Aorta (tissue), 5 donors: ENCODE measurements around the gene TMEM245. TPM values are rescaled to one million over a fixed set of nuclear protein-coding genes. Genes with fewer than 3 reads are reported as not detected.
A peak's percentile ranks its signal among the peaks of the same experiment; 100 is the strongest.

Experiments used
- ATAC-seq: fragments of 200-7000 bp; cut with Tn5 transposase; one replicate; pipeline ENCODE4 v1.9.1; 2022; ENCODE audit warnings: moderate library complexity; ENCODE audit not compliant: low FRiP score
- DNase-seq, 2 donors: peaks; one replicate each; pipeline ENCODE4 v3.0.0-alpha.2; 2020
- H3K27ac ChIP-seq, 2 donors: one replicate each; pipeline ENCODE4 v1.5.1; 2013; ENCODE audit warnings: low read length in 2 of 2, mild to moderate bottlenecking in 2 of 2, moderate library complexity in 2 of 2, control low read depth in 1 of 2, inconsistent platforms in 1 of 2, low read depth in 1 of 2
- H3K27me3 ChIP-seq, 2 donors: one replicate each; pipeline ENCODE4 v1.6.1; 2013; ENCODE audit warnings: control low read depth in 1 of 2, low read length in 1 of 2, mild to moderate bottlenecking in 1 of 2, moderate library complexity in 1 of 2; ENCODE audit not compliant: insufficient read depth in 2 of 2, control insufficient read depth in 1 of 2
- H3K36me3 ChIP-seq, 2 donors: one replicate each; pipeline ENCODE4 v1.6.1; 2013; ENCODE audit warnings: control low read depth in 1 of 2, low read length in 1 of 2, mild to moderate bottlenecking in 1 of 2; ENCODE audit not compliant: insufficient read depth in 2 of 2, control insufficient read depth in 1 of 2
- H3K4me1 ChIP-seq, 2 donors: one replicate each; pipeline ENCODE4 v1.6.1; 2013; ENCODE audit warnings: low read length in 2 of 2, control low read depth in 1 of 2, mild to moderate bottlenecking in 1 of 2, moderate library complexity in 1 of 2; ENCODE audit not compliant: insufficient read depth in 2 of 2, control insufficient read depth in 1 of 2
- H3K4me3 ChIP-seq, 2 donors: one replicate each; pipeline ENCODE4 v1.5.1; 2013; ENCODE audit warnings: low read length in 2 of 2, control low read depth in 1 of 2, mild to moderate bottlenecking in 1 of 2
- H3K9me3 ChIP-seq: one replicate; pipeline ENCODE4 v1.6.1; 2013; ENCODE audit warnings: mild to moderate bottlenecking, low read length; ENCODE audit not compliant: control insufficient read depth
- WGBS, 2 donors: extraction: QIAGEN DNeasy Blood & Tissue Kit; methylation state at CpG; one replicate each; pipeline ENCODE4 v1.1.7; 2013; 5-methylcytosine and 5-hydroxymethylcytosine counted together
- intact Hi-C, 2 donors: fragments of 100-400 bp; cut with DNase I; formaldehyde crosslinking; loops; one replicate each; pipeline versions ENCODE4 v1.14.2 to v1.15.0; 2022
- polyA plus RNA-seq, 2 donors: library from polyadenylated mRNA; stranded (reverse); fragments of 200-250 nt; gene quantifications; one replicate each; pipeline ENCODE4 v1.2.3, GENCODE V29; 2013
- total RNA-seq, 2 donors: library from RNA; stranded (reverse); fragmentation: NEBNext Ultra II Directional; extraction: Animal tissue kit (Norgen Biotek cat#: 25700); gene quantifications; one replicate each; pipeline ENCODE4 v1.2.1, GENCODE V29; 2021
- donor health status: healthy with polysubstance abuse.
- donor health status: Bipolar disorder and iron deficiency.
- donor health status: DM: no; HTN: no; CAD: no.
- donor health status: DM: no; HTN: no; CAD: no.
- donor health status: DM: yes; HTN: yes; CAD: no.

TMEM245 gene
- total and polyA plus RNA-seq, 4 donors, result 10.1 to 60.1 (median 36.4) TPM

DNA sequence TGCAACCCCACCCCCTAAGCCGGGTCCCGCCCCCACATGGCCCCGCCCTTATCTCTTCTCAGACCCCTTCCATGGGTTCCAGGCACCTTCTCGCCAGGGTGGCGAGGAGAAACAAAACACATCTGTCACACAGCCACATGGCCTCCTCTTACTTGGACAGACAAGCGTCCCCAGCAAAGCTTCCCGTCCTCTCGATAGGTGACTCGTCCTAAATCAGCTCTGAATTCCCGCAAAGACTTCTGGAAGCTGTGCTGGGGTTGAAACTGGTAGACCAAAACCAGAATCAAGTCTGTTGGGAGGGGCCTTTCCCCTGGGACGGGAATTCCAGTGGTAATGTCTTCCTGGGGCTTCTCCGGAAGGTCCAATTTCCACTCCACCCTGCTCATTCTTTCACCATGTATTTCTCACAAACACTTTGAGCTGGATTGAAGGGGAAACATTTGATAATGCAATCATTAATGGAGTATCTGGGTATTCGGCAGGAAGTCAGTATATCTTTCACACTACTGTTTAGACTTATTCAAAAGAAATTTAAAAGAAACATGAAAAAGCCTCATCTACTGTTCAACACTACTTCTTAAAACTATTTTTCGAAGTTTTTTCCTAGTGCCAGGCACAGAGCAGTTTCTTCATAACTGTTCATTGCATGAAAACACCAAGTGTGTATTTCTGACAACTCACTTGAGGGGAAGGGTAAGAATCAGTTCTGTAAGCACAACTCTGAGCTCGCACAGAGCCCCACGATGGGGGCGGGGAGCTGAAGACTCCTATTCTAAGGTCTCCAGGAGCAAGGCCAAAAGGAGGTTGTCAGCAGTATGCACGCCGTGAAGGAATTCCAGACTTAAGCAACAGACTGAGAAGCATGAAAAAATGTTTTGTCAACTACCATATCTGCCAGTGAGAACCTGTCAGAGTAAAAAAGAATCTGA is 105.8 kb downstream of the TMEM245 start:
- intact Hi-C loops, result loop anchor here in 1 of 2 donors (5.0 kb wide), 2 partner anchors 33 to 103 kb away; partner anchors contain the start of gene TMEM245
- peaks cover 2 to 6% of the 10 kb centered on the region in 2 donors for H3K4me1 ChIP-seq

DNA sequence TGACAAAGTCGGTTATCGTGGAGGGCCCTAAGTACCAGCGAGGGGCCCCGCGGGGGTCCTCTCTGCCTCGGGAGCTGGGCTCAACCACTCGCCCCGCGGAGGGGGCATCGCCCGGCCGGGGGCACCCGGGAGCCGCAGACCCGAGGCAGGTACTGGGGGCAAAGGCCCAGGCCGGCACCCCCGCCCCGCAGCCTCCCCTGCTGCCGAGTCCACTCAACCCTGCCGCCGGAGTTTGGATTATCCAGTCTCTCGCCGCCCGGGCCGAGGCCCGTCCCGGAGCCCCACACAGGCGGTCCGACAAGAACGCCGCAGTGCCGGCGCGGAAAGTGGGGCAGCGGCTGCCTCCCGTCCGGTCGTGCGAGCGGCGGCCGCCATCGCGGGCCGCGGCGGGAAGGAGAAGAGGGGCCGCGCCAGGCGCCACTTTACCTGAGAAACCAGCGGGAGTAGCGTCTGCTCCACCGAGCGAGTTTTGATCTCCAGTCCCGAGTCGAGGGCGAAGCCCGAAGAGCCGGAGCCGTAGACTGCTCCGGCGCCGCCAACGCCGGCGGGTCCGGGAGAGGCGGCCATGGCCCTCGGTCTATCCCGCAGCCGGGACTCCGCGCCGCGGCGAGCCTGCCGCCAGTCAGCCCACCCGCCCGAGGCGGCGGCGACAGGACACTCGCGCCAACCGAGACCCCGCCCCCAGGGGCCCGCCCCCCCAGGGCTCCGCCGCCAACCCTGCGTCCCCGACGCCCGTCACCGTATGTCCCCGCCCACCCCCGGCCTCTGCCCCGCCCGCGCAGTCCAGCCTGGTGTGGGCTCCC is 106.7 kb downstream of the TMEM245 start, which contains the start of gene CTNNAL1:
Gene CTNNAL1, minus strand, starts transcription at position 624 of the 803 bp plus-strand sequence. Its CDS starts 57 bp downstream, at position 567.
- Histone ChIP-seq H3K36me3 (no peaks in the 10 kb centered on the region), H3K4me1 (peaks cover 2 to 6% of the 10 kb centered on the region in 2 donors), H3K9me3 (no peaks in the 10 kb centered on the region), H3K4me3 (peak within 1 kb of the TSS; percentile 98 to 100), H3K27me3 (no peaks in the 10 kb centered on the region), H3K27ac (peak within 1 kb of the TSS; percentile 98)
- 0% methylated on average over 52 to 99 of the region's 99 CpGs for WGBS, 2 donors
- ATAC-seq, result peak; percentile 97
- DNase-seq, result peak; percentile 95 to 99
- intact Hi-C loops, result loop anchor here in 1 of 2 donors (5.0 kb wide), 2 partner anchors 34 to 104 kb away; partner anchors contain the start of gene TMEM245

More for the DNA sequence above, 105.8 kb downstream of the TMEM245 start:
- peak overlapping the region; percentile 61 to 98 for H3K4me3 ChIP-seq
- ATAC-seq, result peak; percentile 37
- H3K36me3 ChIP-seq, result no peaks in the 10 kb centered on the region
- DNase-seq, result peak in 1 of 2 donors; percentile 69
- no peaks in the 10 kb centered on the region for H3K9me3 ChIP-seq
- no peaks in the 10 kb centered on the region for H3K27me3 ChIP-seq
- H3K27ac ChIP-seq, result peak overlapping the region; percentile 85 to 98
- WGBS, 2 donors, result 2 to 3% methylated on average over 19 of the region's 19 CpGs

DNA sequence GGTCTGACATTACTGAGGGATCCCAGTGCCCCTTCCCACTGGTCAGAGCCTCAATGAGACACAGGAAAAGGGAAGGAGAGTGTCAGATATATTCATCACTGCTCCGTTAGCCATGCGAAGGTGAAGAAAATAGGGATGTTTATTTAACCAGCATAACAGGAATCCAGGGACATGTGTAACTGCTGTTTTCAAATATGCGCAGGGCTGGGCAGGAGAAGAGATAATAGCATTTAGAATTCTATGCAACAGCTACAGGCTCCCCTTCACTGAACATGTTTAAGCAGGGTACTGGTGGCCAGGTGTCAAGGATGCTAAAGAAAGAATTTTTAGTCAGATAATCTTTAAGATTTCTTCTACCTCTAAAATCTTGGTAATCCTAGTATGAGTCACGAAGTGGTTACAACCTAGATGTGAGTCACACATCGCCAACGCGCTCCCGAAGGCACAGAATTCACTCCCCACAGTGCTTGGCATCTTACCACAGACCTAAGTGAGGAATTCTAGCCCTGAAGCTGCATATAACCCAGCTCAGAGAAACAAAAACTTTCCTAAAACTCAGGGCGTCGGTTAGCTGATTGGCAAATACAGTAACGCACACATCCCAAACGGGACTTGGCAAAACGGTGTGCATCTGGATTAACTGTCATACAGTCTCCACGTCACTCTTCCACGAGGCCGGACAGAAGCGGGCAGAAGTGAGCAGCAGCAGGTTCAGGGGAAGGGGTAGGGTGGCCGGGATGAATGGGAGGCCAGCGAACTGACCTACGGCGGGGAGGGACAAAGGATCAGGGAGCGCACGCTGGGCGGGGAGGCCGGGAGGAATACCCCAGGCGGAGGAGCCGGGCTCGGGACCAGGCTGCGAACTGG is 107.5 kb downstream of the TMEM245 start:
- Histone ChIP-seq H3K27ac (peak overlapping the region; percentile 94 to 98), H3K36me3 (no peaks in the 10 kb centered on the region), H3K9me3 (no peaks in the 10 kb centered on the region), H3K27me3 (no peaks in the 10 kb centered on the region), H3K4me3 (peak overlapping the region; percentile 75 to 100), H3K4me1 (peaks cover 2 to 6% of the 10 kb centered on the region in 2 donors)
- ATAC-seq (peak; percentile 76), DNase-seq (peak; percentile 81 to 89)
- intact Hi-C loops, result loop anchor here in 1 of 2 donors (5.0 kb wide), 2 partner anchors 35 to 105 kb away; partner anchors contain the start of gene TMEM245
- 0 to 1% methylated on average over 25 to 29 of the region's 29 CpGs for WGBS, 2 donors

DNA sequence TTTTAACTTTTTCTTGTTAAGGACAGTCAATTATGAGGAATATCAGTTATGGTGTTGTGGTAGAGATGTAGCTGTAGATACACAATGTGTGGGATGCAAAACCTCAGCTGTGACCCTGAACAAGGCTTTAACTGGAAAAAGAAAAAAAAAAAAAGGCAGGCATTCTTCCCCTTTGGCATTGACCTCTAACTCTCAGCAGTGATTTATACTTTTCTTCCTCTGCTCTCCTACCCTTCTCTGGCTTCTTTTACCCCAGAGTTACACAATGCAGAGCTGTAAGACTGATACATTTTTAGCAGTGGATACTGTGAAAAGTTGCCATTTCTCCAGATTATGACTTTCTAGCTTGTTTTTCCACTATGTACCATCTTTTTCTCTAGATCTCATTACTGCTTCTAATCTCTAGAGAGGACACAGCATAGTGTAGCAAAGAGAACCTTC is 108.5 kb downstream of the TMEM245 start:
- H3K36me3 ChIP-seq, result no peaks in the 10 kb centered on the region
- intact Hi-C loops, result loop anchor here in 1 of 2 donors (5.0 kb wide), 2 partner anchors 36 to 106 kb away; partner anchors contain the start of gene TMEM245
- H3K27ac ChIP-seq, result peak overlapping the region in 1 of 2 donors; percentile 78
- no peaks in the 10 kb centered on the region for H3K27me3 ChIP-seq
- no peaks in the 10 kb centered on the region for H3K9me3 ChIP-seq
- H3K4me3 ChIP-seq, result no peak overlapping the region
- DNase-seq, result no peak
- ATAC-seq, result no peak
- peaks cover 2 to 6% of the 10 kb centered on the region in 2 donors for H3K4me1 ChIP-seq

DNA sequence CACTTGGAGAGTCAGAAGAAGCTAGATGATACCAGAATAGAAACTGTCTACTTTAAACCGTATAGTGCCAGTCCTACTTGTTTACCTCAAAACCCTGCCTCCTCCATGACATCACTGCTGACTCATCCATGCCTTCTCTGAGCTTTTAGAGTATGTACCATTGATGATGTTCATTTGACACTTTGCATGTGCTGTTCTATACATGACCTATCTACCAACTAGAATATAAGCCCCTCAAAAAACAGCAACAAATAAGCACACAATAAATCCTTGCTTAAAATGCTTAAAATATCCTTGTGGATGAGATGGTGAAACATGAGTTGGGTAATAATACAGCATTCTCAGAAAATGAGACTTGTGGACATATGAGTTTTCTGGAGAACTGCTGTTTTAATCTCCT is 109.0 kb downstream of the TMEM245 start:
- Histone ChIP-seq H3K36me3 (no peaks in the 10 kb centered on the region), H3K27ac (no peak overlapping the region), H3K27me3 (no peaks in the 10 kb centered on the region), H3K4me1 (peaks cover 2 to 6% of the 10 kb centered on the region in 2 donors), H3K4me3 (no peak overlapping the region), H3K9me3 (no peaks in the 10 kb centered on the region)
- DNase-seq (no peak), ATAC-seq (no peak)
- intact Hi-C loops, result loop anchor here in 1 of 2 donors (5.0 kb wide), 2 partner anchors 37 to 107 kb away; partner anchors contain the start of gene TMEM245
- WGBS, 2 donors, result 1 to 4% methylated on average over 1 of the region's 1 CpG

DNA sequence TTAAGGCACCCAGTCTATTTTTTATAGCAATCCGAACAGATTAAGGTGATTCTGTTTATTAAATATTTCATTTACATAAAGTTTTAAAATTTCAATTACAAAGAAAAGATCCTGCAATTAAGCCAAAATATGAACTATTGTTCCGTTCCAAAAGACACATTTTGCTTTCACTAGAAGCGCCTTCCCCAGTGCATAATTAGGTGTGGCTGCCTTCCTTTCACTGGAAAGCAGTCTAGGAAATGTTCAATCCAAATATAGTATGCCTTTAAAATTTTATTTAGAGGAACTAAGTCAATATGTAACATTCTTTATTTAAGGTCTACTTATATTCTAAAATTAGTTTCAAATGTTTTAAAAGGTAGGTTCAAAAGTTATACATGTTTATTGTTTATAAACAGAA is 114.1 kb downstream of the TMEM245 start:
- H3K4me1 ChIP-seq, result no peaks in the 10 kb centered on the region
- no peak overlapping the region for H3K27ac ChIP-seq
- H3K36me3 ChIP-seq, result peaks cover 0 to 2% of the 10 kb centered on the region in 2 donors
- 40 to 57% methylated on average over 3 of the region's 3 CpGs for WGBS, 2 donors
- ATAC-seq (no peak), DNase-seq (no peak)
- H3K27me3 ChIP-seq, result no peaks in the 10 kb centered on the region
- no peak overlapping the region for H3K4me3 ChIP-seq
- intact Hi-C loops, result no loop called here
- H3K9me3 ChIP-seq, result no peaks in the 10 kb centered on the region

DNA sequence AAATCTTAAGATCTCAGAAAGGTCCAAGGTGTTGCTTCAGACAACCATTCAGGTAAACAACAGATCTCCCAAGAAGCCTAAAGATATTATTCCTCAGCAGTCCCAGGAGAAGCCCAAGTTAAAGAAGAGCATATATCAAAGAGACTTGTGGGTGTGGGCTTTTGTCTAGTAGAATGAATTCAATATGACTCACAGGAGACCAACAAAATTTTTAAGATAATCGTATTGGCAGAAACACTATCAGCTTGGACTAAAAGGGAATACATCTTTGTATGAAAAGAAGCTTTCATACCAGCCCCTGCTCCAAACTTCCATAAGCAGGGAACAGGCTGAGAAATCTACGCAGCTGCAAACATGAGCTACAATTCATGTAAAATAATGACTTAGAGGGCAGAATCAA is 116.6 kb downstream of the TMEM245 start:
- Histone ChIP-seq H3K9me3 (no peaks in the 10 kb centered on the region), H3K4me3 (no peak overlapping the region), H3K4me1 (no peaks in the 10 kb centered on the region), H3K27ac (no peak overlapping the region), H3K36me3 (peaks cover 0 to 2% of the 10 kb centered on the region in 2 donors), H3K27me3 (no peaks in the 10 kb centered on the region)
- ATAC-seq, result no peak
- WGBS, 2 donors, result 83 to 99% methylated on average over 2 of the region's 2 CpGs
- intact Hi-C loops, result no loop called here
- DNase-seq, result no peak
